HEK293 (cell line): ENCODE results near the gene INPP5D.

Source experiments
- CTCF ChIA-PET: fragments of 350-600 bp; formaldehyde crosslinking; extraction: SDS; loops from one replicate; lab custom pipeline; 2021; ENCODE audit warnings: antibody characterized with exemption; lab: Yijun Ruan, JAX
- POLR2A ChIA-PET: fragments of 300-600 bp; formaldehyde crosslinking; extraction: SDS; loops from one replicate; lab custom pipeline; 2020; ENCODE audit warnings: antibody characterized with exemption, inconsistent platforms; lab: Yijun Ruan, JAX
- H3K27ac ChIP-seq: fragments of 200-500 bp; sonication (Bioruptor generic); 2 replicates; pipeline ENCODE4 v1.5.1; 2014; ENCODE audit warnings: low read depth, low read length, control low read depth, inconsistent platforms; ENCODE audit errors: extremely low read depth
- H3K36me3 ChIP-seq, 2 experiments: fragments of 200-500 bp in 1 of 2; sonication (Bioruptor generic) in 1 of 2; 1 replicate in 1 of 2; 2 replicates in 1 of 2; pipeline ENCODE4 v1.5.1; 2014 to 2017; ENCODE audit warnings: inconsistent platforms in 2 of 2, low read length in 2 of 2; ENCODE audit not compliant: control insufficient read depth in 2 of 2, insufficient read depth in 1 of 2
- H3K4me1 ChIP-seq: fragments of 200-500 bp; sonication (Bioruptor generic); 2 replicates; pipeline ENCODE4 v1.5.1; 2014; ENCODE audit warnings: mild to moderate bottlenecking, low read length, inconsistent platforms; ENCODE audit not compliant: control insufficient read depth, insufficient read depth
- H3K4me3 ChIP-seq: 2 replicates; pipeline ENCODE4 v1.5.1; 2011; ENCODE audit warnings: low read depth, mild to moderate bottlenecking, control low read depth, low read length, moderate library complexity
- H3K9me3 ChIP-seq: fragments of 200-500 bp; sonication (Bioruptor generic); 2 replicates; pipeline ENCODE4 v1.5.1; 2014; ENCODE audit warnings: low read depth, low read length, inconsistent platforms; ENCODE audit not compliant: control insufficient read depth, insufficient read depth
- EGR2 ChIP-seq: fragments of 450-650 bp; formaldehyde crosslinking; IDR thresholded peaks from 2 replicates; pipeline ENCODE4 v1.5.1; 2016; ENCODE audit warnings: low read depth, missing biosample characterization, missing genetic modification characterization
- HOXD13 ChIP-seq: sonication (generic); formaldehyde crosslinking; IDR thresholded peaks from 2 replicates; pipeline ENCODE4 v1.8.0; 2022; ENCODE audit warnings: missing genetic modification reagents, borderline replicate concordance
- KLF9 ChIP-seq: fragments of 450-650 bp; formaldehyde crosslinking; IDR thresholded peaks from 2 replicates; pipeline ENCODE4 v1.5.1; 2016; ENCODE audit warnings: missing biosample characterization, missing genetic modification characterization, low read depth
- MZF1 ChIP-seq: fragments of 450-650 bp; formaldehyde crosslinking; IDR thresholded peaks from 2 replicates; pipeline ENCODE4 v1.5.1; 2017; ENCODE audit warnings: missing biosample characterization, missing genetic modification characterization, borderline replicate concordance
- YY2 ChIP-seq: fragments of 450-650 bp; formaldehyde crosslinking; IDR thresholded peaks from 2 replicates; pipeline ENCODE4 v1.5.1; 2016; ENCODE audit warnings: missing biosample characterization, missing genetic modification characterization
- ZNF112 ChIP-seq: fragments of 450-650 bp; formaldehyde crosslinking; IDR thresholded peaks from 2 replicates; pipeline ENCODE4 v1.5.0; 2017; ENCODE audit warnings: missing biosample characterization, missing genetic modification characterization
- ZNF121 ChIP-seq: fragments of 450-650 bp; formaldehyde crosslinking; IDR thresholded peaks from 2 replicates; pipeline ENCODE4 v1.5.1; 2016; ENCODE audit warnings: missing biosample characterization, missing genetic modification characterization
- ZNF138 ChIP-seq: fragments of 450-650 bp; formaldehyde crosslinking; IDR thresholded peaks from 2 replicates; pipeline ENCODE4 v1.5.1; 2016; ENCODE audit warnings: missing biosample characterization, missing genetic modification characterization, borderline replicate concordance
- ZNF169 ChIP-seq: fragments of 450-650 bp; formaldehyde crosslinking; IDR thresholded peaks from 2 replicates; pipeline ENCODE4 v1.5.1; 2016; ENCODE audit warnings: missing biosample characterization, missing genetic modification characterization
- ZNF214 ChIP-seq: fragments of 450-650 bp; formaldehyde crosslinking; IDR thresholded peaks from 2 replicates; pipeline ENCODE4 v1.5.1; 2017; ENCODE audit warnings: missing biosample characterization, mild to moderate bottlenecking, missing genetic modification characterization, borderline replicate concordance
- ZNF221 ChIP-seq: fragments of 450-650 bp; formaldehyde crosslinking; IDR thresholded peaks from 2 replicates; pipeline ENCODE4 v1.5.1; 2017; ENCODE audit warnings: missing biosample characterization, missing genetic modification characterization, borderline replicate concordance
- ZNF354C ChIP-seq: fragments of 450-650 bp; formaldehyde crosslinking; IDR thresholded peaks from 2 replicates; pipeline ENCODE4 v1.5.1; 2016; ENCODE audit warnings: missing biosample characterization, missing genetic modification characterization, low read depth, borderline replicate concordance
- ZNF423 ChIP-seq: fragments of 450-650 bp; formaldehyde crosslinking; IDR thresholded peaks from 2 replicates; pipeline ENCODE4 v1.5.1; 2016; ENCODE audit warnings: missing biosample characterization, missing genetic modification characterization
- ZNF501 ChIP-seq: fragments of 450-650 bp; formaldehyde crosslinking; IDR thresholded peaks from 2 replicates; pipeline ENCODE4 v1.5.1; 2016; ENCODE audit warnings: missing biosample characterization, missing genetic modification characterization
- ZNF549 ChIP-seq: fragments of 450-650 bp; IDR thresholded peaks from 2 replicates; pipeline ENCODE4 v1.5.1; 2018; ENCODE audit warnings: missing biosample characterization, missing genetic modification characterization, mild to moderate bottlenecking, inconsistent platforms, moderate library complexity
- ZNF670 ChIP-seq: fragments of 450-650 bp; formaldehyde crosslinking; IDR thresholded peaks from 2 replicates; pipeline ENCODE4 v1.5.1; 2016; ENCODE audit warnings: missing biosample characterization, missing genetic modification characterization, low read depth
- ZNF777 ChIP-seq: fragments of 450-650 bp; formaldehyde crosslinking; IDR thresholded peaks from 2 replicates; pipeline ENCODE4 v1.5.1; 2017; ENCODE audit warnings: missing biosample characterization, missing genetic modification characterization, borderline replicate concordance
- ZSCAN30 ChIP-seq: fragments of 450-650 bp; IDR thresholded peaks from 2 replicates; pipeline ENCODE4 v1.5.1; 2018; ENCODE audit warnings: missing biosample characterization, mild to moderate bottlenecking, missing genetic modification characterization, moderate library complexity
- TF ChIP-seq, protein P1 (sequence below): fragments of 450-650 bp; formaldehyde crosslinking; IDR thresholded peaks from 2 replicates; pipeline ENCODE4 v1.5.1; 2016; ENCODE audit warnings: missing biosample characterization, missing genetic modification characterization

The INPP5D gene

DNA sequence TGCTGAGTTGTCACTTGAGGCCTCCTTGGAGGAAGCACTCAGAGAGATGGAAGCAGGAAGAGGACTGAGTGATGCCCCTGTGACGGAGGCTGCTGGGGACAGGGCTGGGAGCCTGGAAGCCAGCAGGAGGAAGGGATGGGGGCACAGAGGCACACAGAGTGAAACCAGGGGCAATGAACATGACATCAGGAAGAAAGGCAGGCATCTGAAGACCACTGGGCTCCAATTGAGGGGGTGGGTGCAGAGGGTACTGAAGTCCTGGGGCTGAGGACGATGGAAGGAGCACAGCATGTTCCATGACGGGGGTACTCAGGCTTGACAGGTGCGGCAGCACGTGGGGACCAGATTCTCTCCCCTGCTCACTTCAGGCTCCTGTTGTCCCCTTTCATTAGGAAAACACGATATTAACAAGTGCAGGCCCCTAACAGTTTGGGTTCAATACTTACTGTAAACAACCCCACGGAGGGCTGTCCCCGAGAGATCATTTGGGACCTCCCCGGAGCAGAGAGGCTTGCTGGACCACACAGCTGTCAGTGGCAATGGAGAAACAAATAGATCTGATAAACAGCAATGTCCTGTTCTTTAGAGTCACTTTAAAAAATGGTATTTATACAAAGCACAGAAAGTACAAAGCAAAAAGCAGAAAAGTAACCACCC is 8.7 kb downstream of the INPP5D start (continued):
- TF ChIP-seq, protein P1, sequence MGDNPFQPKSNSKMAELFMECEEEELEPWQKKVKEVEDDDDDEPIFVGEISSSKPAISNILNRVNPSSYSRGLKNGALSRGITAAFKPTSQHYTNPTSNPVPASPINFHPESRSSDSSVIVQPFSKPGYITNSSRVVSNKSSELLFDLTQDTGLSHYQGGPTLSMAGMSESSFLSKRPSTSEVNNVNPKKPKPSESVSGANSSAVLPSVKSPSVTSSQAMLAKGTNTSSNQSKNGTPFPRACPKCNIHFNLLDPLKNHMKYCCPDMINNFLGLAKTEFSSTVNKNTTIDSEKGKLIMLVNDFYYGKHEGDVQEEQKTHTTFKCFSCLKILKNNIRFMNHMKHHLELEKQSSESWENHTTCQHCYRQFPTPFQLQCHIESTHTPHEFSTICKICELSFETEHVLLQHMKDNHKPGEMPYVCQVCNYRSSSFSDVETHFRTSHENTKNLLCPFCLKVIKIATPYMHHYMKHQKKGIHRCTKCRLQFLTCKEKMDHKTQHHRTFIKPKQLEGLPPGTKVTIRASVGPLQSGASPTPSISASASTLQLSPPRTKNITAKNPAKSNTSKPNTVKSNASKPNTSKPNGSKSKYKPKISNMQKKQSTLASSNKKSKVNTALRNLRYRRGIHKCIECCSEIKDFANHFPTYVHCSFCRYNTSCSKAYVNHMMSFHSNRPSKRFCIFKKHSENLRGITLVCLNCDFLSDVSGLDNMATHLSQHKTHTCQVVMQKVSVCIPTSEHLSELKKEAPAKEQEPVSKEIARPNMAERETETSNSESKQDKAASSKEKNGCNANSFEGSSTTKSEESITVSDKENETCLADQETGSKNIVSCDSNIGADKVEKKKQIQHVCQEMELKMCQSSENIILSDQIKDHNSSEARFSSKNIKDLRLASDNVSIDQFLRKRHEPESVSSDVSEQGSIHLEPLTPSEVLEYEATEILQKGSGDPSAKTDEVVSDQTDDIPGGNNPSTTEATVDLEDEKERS (tag by site-specific recombination) = no peak
- TF ChIP-seq ZNF354C (no peak), ZNF423 (tag by site-specific recombination) (no peak)

DNA sequence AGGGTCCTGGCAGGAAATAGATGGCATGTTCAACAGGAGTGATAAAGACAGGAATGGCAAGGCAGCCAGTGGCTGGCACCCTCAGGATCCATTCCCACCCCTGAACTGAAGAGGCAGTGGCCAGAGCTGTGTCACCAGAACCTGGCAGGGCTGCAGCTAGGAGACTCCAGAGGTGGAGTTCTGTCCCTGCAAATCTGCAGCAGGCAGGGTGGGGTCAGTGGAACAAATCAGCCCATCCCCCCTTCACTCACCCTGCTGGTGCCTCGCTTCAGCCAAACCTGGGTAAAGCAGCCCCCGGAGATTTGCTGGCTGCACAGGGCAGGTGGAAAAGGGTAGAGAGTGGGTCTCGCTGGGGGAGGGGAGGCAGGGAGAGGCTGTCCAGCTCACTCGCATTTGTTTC is 12.7 kb downstream of the INPP5D start:
- TF ChIP-seq ZNF221 (tag by site-specific recombination) (no peak), MZF1 (tag by site-specific recombination) (no peak), ZNF169 (tag by site-specific recombination) (no peak), ZNF670 (tag by site-specific recombination) (no peak), EGR2 (no peak), ZNF214 (no peak), ZNF501 (tag by site-specific recombination) (no peak), ZNF112 (tag by site-specific recombination) (no peak)
- no peaks in the 10 kb centered on the region for H3K36me3 ChIP-seq
- ChIA-PET CTCF (interaction anchor here (2.1 kb wide), 1 partner anchor 19 kb away, joined by 19 read pairs; no protein-coding TSS in a partner anchor), POLR2A (no interaction called here)
- H3K9me3 ChIP-seq = no peaks in the 10 kb centered on the region
- no peak overlapping the region for H3K4me3 ChIP-seq
- no peaks in the 10 kb centered on the region for H3K4me1 ChIP-seq
- no peak overlapping the region for H3K27ac ChIP-seq

- no peaks in the 10 kb centered on the region for H3K4me1 ChIP-seq
- TF ChIP-seq ZNF121 (tag by site-specific recombination) (no peak), ZNF214 (no peak), ZNF549 (no peak), YY2 (tag by site-specific recombination) (no peak), KLF9 (tag by site-specific recombination) (no peak), HOXD13 (CRISPR knock-in tag) (no peak), ZNF777 (no peak), ZSCAN30 (tag by site-specific recombination) (no peak), ZNF138 (no peak)
- TF ChIP-seq, all 188 proteins: peak for 0
- ChIA-PET POLR2A (no interaction called here), CTCF (interaction anchor here (2.1 kb wide), 1 partner anchor 20 kb away, joined by 19 read pairs; no protein-coding TSS in a partner anchor)
- no peak overlapping the region for H3K27ac ChIP-seq
- H3K9me3 ChIP-seq = no peaks in the 10 kb centered on the region
- H3K4me3 ChIP-seq = no peak overlapping the region
- no peaks in the 10 kb centered on the region for H3K36me3 ChIP-seq
These were observed 14.0 kb downstream of the INPP5D start for GRCh38 chr2:233074106-233074505.
